Loucy (cell line): ENCODE measurements around the gene CIP2A.
"Not testable (repeated sequence)": the region's sequence is repeated elsewhere in the genome, so short reads cannot be mapped to it uniquely, and the experiment has no call there.

Source experiments
- H2AFZ ChIP-seq: fragments of 200-600 bp; sonication (generic); 2 replicates; pipeline ENCODE4 v1.6.0; 2016; ENCODE audit warnings: antibody characterized with exemption, mild to moderate bottlenecking, low read length, moderate library complexity
- H3F3A ChIP-seq: fragments of 200-600 bp; 2 replicates; pipeline ENCODE4 v1.6.0; 2016; ENCODE audit warnings: antibody characterized with exemption, low read depth, mild to moderate bottlenecking
- H3K27me3 ChIP-seq: fragments of 200-600 bp; sonication (generic); 2 replicates; pipeline ENCODE4 v1.6.1; 2014; ENCODE audit warnings: low read length, mild to moderate bottlenecking; ENCODE audit not compliant: insufficient read depth, poor library complexity, severe bottlenecking
- H3K36me3 ChIP-seq: fragments of 200-600 bp; sonication (generic); 2 replicates; pipeline ENCODE4 v1.6.1; 2016; ENCODE audit warnings: low read length; ENCODE audit not compliant: insufficient read depth
- H3K4me1 ChIP-seq: fragments of 200-600 bp; sonication (generic); 2 replicates; pipeline ENCODE4 v1.5.1; 2014; ENCODE audit warnings: low read length, mild to moderate bottlenecking; ENCODE audit not compliant: insufficient read depth, poor library complexity, severe bottlenecking
- H3K4me2 ChIP-seq: fragments of 200-600 bp; sonication (generic); 2 replicates; pipeline ENCODE4 v1.6.0; 2014; ENCODE audit warnings: antibody characterized with exemption, low read length, low read depth, mild to moderate bottlenecking; ENCODE audit not compliant: poor library complexity, severe bottlenecking
- H3K4me3 ChIP-seq: fragments of 200-600 bp; sonication (generic); 2 replicates; pipeline ENCODE4 v1.5.1; 2014; ENCODE audit warnings: low read length, mild to moderate bottlenecking, mixed read lengths; ENCODE audit not compliant: poor library complexity, severe bottlenecking
- H3K79me2 ChIP-seq: fragments of 200-600 bp; sonication (generic); 2 replicates; pipeline ENCODE4 v1.6.1; 2014; ENCODE audit warnings: low read length; ENCODE audit not compliant: insufficient read depth
- H3K9ac ChIP-seq: fragments of 200-600 bp; sonication (generic); 2 replicates; pipeline ENCODE4 v1.6.0; 2014; ENCODE audit warnings: mild to moderate bottlenecking, low read depth, low read length, moderate library complexity; ENCODE audit not compliant: poor library complexity, severe bottlenecking
- H3K9me2 ChIP-seq: fragments of 200-600 bp; sonication (generic); replicated peaks from 2 replicates; pipeline ENCODE4 v1.6.1; 2016; ENCODE audit warnings: low read depth, low read length, mixed read lengths
- H3K9me3 ChIP-seq: fragments of 200-600 bp; sonication (generic); 2 replicates; pipeline ENCODE4 v1.6.1; 2014; ENCODE audit warnings: mild to moderate bottlenecking, antibody characterized with exemption, low read length, low read depth; ENCODE audit not compliant: insufficient read depth
- H4K20me1 ChIP-seq: fragments of 200-600 bp; sonication (generic); 2 replicates; pipeline ENCODE4 v1.6.0; 2014; ENCODE audit warnings: antibody characterized with exemption, low read length, mild to moderate bottlenecking; ENCODE audit not compliant: insufficient read depth, poor library complexity, severe bottlenecking
- EZH2phosphoT487 ChIP-seq: fragments of 200-600 bp; IDR thresholded peaks from 2 replicates; pipeline ENCODE4 v1.6.1; 2018; ENCODE audit warnings: antibody characterized with exemption, mild to moderate bottlenecking, moderate library complexity, borderline replicate concordance
- TF ChIP-seq, protein P1 (sequence below): fragments of 200-600 bp; sonication (generic); conservative IDR thresholded peaks from 2 replicates; pipeline ENCODE4 v1.5.1; 2014; ENCODE audit warnings: mild to moderate bottlenecking, antibody characterized with exemption, low read length

The CIP2A gene

DNA sequence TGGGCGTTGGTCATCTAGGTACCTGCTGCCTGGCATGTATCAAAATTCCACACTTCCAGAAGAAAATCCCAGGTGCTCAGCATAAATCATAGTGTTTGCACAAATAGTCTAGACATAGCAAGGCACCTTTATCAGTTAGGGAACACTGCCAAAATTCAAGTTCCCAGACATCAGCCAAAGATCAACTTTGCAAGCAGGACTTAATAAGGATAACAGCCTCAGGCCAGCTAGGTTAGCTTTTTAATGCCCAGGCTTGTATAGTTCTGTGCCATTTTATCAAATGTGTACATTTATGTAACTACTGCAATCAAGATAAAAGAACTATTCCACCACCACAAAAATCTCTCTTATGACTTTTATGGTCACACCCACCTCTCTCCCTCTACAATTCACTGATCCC, 31.0 kb upstream of the CIP2A start:
- H3K9ac ChIP-seq, result no peak overlapping the region
- H3K27me3 ChIP-seq, result no peaks in the 10 kb centered on the region
- H3K4me3 ChIP-seq, result no peak overlapping the region
- no peaks in the 10 kb centered on the region for H3K9me2 ChIP-seq
- H3K4me2 ChIP-seq, result no peak overlapping the region
- H2AFZ ChIP-seq, result no peak overlapping the region
- H3K36me3 ChIP-seq, result no peaks in the 10 kb centered on the region
- H3F3A ChIP-seq, result no peaks in the 10 kb centered on the region
- no peaks in the 10 kb centered on the region for H3K79me2 ChIP-seq
- TF ChIP-seq EZH2phosphoT487, result no peak
- TF ChIP-seq, protein P1, sequence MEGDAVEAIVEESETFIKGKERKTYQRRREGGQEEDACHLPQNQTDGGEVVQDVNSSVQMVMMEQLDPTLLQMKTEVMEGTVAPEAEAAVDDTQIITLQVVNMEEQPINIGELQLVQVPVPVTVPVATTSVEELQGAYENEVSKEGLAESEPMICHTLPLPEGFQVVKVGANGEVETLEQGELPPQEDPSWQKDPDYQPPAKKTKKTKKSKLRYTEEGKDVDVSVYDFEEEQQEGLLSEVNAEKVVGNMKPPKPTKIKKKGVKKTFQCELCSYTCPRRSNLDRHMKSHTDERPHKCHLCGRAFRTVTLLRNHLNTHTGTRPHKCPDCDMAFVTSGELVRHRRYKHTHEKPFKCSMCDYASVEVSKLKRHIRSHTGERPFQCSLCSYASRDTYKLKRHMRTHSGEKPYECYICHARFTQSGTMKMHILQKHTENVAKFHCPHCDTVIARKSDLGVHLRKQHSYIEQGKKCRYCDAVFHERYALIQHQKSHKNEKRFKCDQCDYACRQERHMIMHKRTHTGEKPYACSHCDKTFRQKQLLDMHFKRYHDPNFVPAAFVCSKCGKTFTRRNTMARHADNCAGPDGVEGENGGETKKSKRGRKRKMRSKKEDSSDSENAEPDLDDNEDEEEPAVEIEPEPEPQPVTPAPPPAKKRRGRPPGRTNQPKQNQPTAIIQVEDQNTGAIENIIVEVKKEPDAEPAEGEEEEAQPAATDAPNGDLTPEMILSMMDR, result no peak
- no peaks in the 10 kb centered on the region for H4K20me1 ChIP-seq
- H3K9me3 ChIP-seq, result no peaks in the 10 kb centered on the region
- H3K4me1 ChIP-seq, result no peaks in the 10 kb centered on the region

DNA sequence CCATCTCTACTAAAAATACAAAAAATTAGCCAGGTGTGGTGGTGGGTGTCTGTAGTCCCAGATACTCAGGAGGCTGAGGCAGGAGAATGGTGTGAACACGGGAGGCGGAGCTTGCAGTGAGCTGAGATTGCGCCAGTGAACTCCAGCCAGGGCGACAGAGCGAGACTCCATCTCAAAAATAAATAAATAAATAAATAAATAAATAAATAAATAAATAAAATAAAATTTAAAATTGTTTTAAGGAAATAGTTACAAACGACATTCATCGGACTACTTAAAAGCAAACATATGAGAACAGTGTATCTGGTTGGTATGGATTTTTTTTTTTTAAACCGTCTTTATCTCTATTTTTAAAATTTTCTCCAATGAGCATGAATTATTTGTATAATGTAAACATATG, 26.9 kb upstream of the CIP2A start:
- not testable (repeated sequence) for H3K9me3 ChIP-seq, H3K27me3 ChIP-seq, H3F3A ChIP-seq, H3K36me3 ChIP-seq, H3K79me2 ChIP-seq, H3K4me2 ChIP-seq, H3K4me1 ChIP-seq, H3K9ac ChIP-seq, H2AFZ ChIP-seq, H3K4me3 ChIP-seq, H3K9me2 ChIP-seq, H4K20me1 ChIP-seq

DNA sequence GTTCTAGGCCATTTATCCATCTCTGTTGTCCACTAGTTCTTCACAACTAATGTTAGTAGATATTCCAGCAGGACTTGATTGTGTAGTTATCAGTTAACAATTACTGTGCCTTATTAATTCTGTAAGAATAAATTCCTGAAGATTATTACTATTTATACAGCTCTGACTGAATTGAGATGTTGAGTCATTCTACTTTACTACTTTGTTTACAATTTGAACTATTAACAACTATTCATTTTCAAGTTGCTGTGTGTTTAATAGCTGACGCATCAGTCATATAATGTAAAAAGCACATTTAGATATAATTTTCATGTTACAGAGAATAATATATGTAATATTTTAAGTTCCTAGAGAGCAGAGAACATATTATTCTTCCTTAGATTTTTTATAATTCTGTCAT, 21.4 kb upstream of the CIP2A start:
- H3K4me3 ChIP-seq, result no peak overlapping the region
- no peaks in the 10 kb centered on the region for H3K36me3 ChIP-seq
- H3F3A ChIP-seq, result no peaks in the 10 kb centered on the region
- peaks cover 4% of the 10 kb centered on the region for H3K4me1 ChIP-seq
- no peaks in the 10 kb centered on the region for H3K79me2 ChIP-seq
- TF ChIP-seq, protein P1, result no peak
- no peak for TF ChIP-seq EZH2phosphoT487
- no peaks in the 10 kb centered on the region for H3K9me2 ChIP-seq
- H3K4me2 ChIP-seq, result no peak overlapping the region
- H4K20me1 ChIP-seq, result no peaks in the 10 kb centered on the region
- no peaks in the 10 kb centered on the region for H3K27me3 ChIP-seq
- no peak overlapping the region for H3K9ac ChIP-seq
- H3K9me3 ChIP-seq, result no peaks in the 10 kb centered on the region
- no peak overlapping the region for H2AFZ ChIP-seq

DNA sequence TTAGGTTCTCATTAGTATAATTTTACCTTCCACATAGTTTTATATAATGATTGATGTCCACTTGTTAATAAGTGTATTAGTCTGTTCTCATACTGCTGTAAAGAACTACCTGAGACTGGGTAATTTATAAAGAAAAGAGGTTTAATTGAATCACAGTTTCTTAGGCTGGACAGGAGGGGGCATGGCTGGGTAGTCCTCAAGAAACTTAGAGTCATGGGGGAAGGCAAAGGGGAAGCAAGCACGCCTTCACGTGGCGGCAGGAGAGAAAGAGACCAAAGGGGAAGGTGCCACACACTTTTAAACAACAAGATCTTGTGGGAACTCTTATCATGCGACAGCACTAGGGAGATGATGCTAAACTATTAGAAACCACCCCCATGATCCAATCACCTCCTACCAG, 19.5 kb upstream of the CIP2A start:
- Histone ChIP-seq H3K36me3 (no peaks in the 10 kb centered on the region), H3K9me3 (no peaks in the 10 kb centered on the region), H3K9me2 (no peaks in the 10 kb centered on the region), H3K4me1 (peaks cover 18% of the 10 kb centered on the region), H4K20me1 (no peaks in the 10 kb centered on the region), H3F3A (no peaks in the 10 kb centered on the region), H3K4me2 (no peak overlapping the region), H3K27me3 (no peaks in the 10 kb centered on the region), H3K9ac (no peak overlapping the region), H2AFZ (no peak overlapping the region), H3K4me3 (no peak overlapping the region), H3K79me2 (no peaks in the 10 kb centered on the region)
- TF ChIP-seq EZH2phosphoT487, result no peak
- TF ChIP-seq, protein P1, result no peak
